Measurements from ENCODE around the gene IP6K1.

The IP6K1 gene

GRCh38 chr3:49792371-49793150, 6.2 kb upstream of the IP6K1 start:
- H2AFZ ChIP-seq (ENCODE audit: low read length) = no peak overlapping the region
- H3K79me2 ChIP-seq (ENCODE audit: insufficient read depth, low read length) = no peaks in the 10 kb centered on the region
- H3K4me1 ChIP-seq (ENCODE audit: insufficient read depth, low read length, poor library complexity, severe bottlenecking) = peaks cover 17% of the 10 kb centered on the region
- no peaks in the 10 kb centered on the region for H3K36me3 ChIP-seq (ENCODE audit: insufficient read depth, low read length)
- no peaks in the 10 kb centered on the region for H4K20me1 ChIP-seq (ENCODE audit: insufficient read depth, low read length, poor library complexity, severe bottlenecking)
- no peak overlapping the region for H3K4me3 ChIP-seq (ENCODE audit: low read length, poor library complexity, severe bottlenecking)
- H3K9me3 ChIP-seq (ENCODE audit: insufficient read depth, low read depth, low read length) = no peaks in the 10 kb centered on the region
- no peaks in the 10 kb centered on the region for H3K9me2 ChIP-seq (replicated peaks; ENCODE audit: low read depth, low read length)
- H3K27me3 ChIP-seq (ENCODE audit: insufficient read depth, low read length, poor library complexity, severe bottlenecking) = no peaks in the 10 kb centered on the region
- H3K4me2 ChIP-seq (ENCODE audit: low read depth, low read length, poor library complexity, severe bottlenecking) = no peak overlapping the region
- H3F3A ChIP-seq (ENCODE audit: low read depth) = no peaks in the 10 kb centered on the region
- TF ChIP-seq CTCF (conservative IDR thresholded peaks at IDR 0.05; ENCODE audit: low read length) = no peak
- TF ChIP-seq EZH2phosphoT487 (IDR thresholded peaks at IDR 0.05; ENCODE audit: borderline replicate concordance) = no peak
- no peak overlapping the region for H3K9ac ChIP-seq (ENCODE audit: low read depth, low read length, poor library complexity, severe bottlenecking)

DNA sequence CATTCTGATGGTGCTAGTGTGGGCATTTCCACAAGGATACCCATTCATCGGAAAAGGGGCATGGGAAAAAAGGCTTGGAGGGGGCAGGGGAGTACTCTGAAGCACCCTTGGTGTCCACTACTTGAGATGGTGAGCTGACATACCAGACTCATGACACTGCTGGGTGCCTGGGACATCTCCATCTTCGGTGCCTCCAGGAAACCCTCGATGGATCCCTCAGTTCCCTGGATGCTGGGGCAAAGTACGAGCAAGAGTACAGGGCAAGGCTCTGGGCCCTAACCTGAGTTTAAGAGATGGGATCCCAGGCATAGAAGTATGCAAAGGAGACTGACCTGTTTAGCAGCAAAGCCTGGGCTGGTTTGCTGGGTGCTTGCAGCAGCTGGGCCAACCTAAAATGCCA, 5.2 kb upstream of the IP6K1 start:
- H3K4me2 ChIP-seq (ENCODE audit: low read depth, low read length, poor library complexity, severe bottlenecking) = no peak overlapping the region

GRCh38 chr3:49790626-49791411, 4.5 kb upstream of the IP6K1 start:
- no peaks in the 10 kb centered on the region for H3K36me3 ChIP-seq (ENCODE audit: insufficient read depth, low read length)
- H3F3A ChIP-seq (ENCODE audit: low read depth) = no peaks in the 10 kb centered on the region
- no peaks in the 10 kb centered on the region for H3K9me2 ChIP-seq (replicated peaks; ENCODE audit: low read depth, low read length)
- no peak for TF ChIP-seq EZH2phosphoT487 (IDR thresholded peaks at IDR 0.05; ENCODE audit: borderline replicate concordance)
- no peak for TF ChIP-seq CTCF (conservative IDR thresholded peaks at IDR 0.05; ENCODE audit: low read length)
- H3K9ac ChIP-seq (ENCODE audit: low read depth, low read length, poor library complexity, severe bottlenecking) = peak overlapping the region; percentile 13
- no peaks in the 10 kb centered on the region for H3K27me3 ChIP-seq (ENCODE audit: insufficient read depth, low read length, poor library complexity, severe bottlenecking)
- no peaks in the 10 kb centered on the region for H4K20me1 ChIP-seq (ENCODE audit: insufficient read depth, low read length, poor library complexity, severe bottlenecking)
- H3K9me3 ChIP-seq (ENCODE audit: insufficient read depth, low read depth, low read length) = no peaks in the 10 kb centered on the region
- H3K4me3 ChIP-seq (ENCODE audit: low read length, poor library complexity, severe bottlenecking) = no peak overlapping the region
- peaks cover 12% of the 10 kb centered on the region for H3K79me2 ChIP-seq (ENCODE audit: insufficient read depth, low read length)
- H3K4me1 ChIP-seq (ENCODE audit: insufficient read depth, low read length, poor library complexity, severe bottlenecking) = peaks cover 27% of the 10 kb centered on the region
- H2AFZ ChIP-seq (ENCODE audit: low read length) = 0 out of 2 replicates have a peak overlapping the region, but pooled peaks have one; percentile 47
- H3K4me2 ChIP-seq (ENCODE audit: low read depth, low read length, poor library complexity, severe bottlenecking) = no peak overlapping the region

More for the DNA sequence above, 5.2 kb upstream of the IP6K1 start:
- Histone ChIP-seq H3K9ac (ENCODE audit: low read depth, low read length, poor library complexity, severe bottlenecking) (no peak overlapping the region), H3K27me3 (ENCODE audit: insufficient read depth, low read length, poor library complexity, severe bottlenecking) (no peaks in the 10 kb centered on the region), H3K4me3 (ENCODE audit: low read length, poor library complexity, severe bottlenecking) (no peak overlapping the region), H3K9me3 (ENCODE audit: insufficient read depth, low read depth, low read length) (no peaks in the 10 kb centered on the region), H3K4me1 (ENCODE audit: insufficient read depth, low read length, poor library complexity, severe bottlenecking) (peaks cover 27% of the 10 kb centered on the region), H3K9me2 (replicated peaks; ENCODE audit: low read depth, low read length) (no peaks in the 10 kb centered on the region), H2AFZ (ENCODE audit: low read length) (no peak overlapping the region), H3K36me3 (ENCODE audit: insufficient read depth, low read length) (no peaks in the 10 kb centered on the region), H4K20me1 (ENCODE audit: insufficient read depth, low read length, poor library complexity, severe bottlenecking) (no peaks in the 10 kb centered on the region), H3K79me2 (ENCODE audit: insufficient read depth, low read length) (peaks cover 7% of the 10 kb centered on the region; the same call in 1 of the 2 replicates), H3F3A (ENCODE audit: low read depth) (no peaks in the 10 kb centered on the region)
- TF ChIP-seq CTCF (conservative IDR thresholded peaks at IDR 0.05; ENCODE audit: low read length) = no peak
- TF ChIP-seq EZH2phosphoT487 (IDR thresholded peaks at IDR 0.05; ENCODE audit: borderline replicate concordance) = no peak

Measured in Loucy (cell line).